Islet of Langerhans (tissue), 1 donor: Measurements from ENCODE around the gene RNF19B.

ENCODE experiments used
- FAIRE-seq: peaks from one replicate; lab custom pipeline; 2011; peaks lifted over from hg19 to GRCh38; lab: Jason Lieb, UNC

RNF19B gene

DNA sequence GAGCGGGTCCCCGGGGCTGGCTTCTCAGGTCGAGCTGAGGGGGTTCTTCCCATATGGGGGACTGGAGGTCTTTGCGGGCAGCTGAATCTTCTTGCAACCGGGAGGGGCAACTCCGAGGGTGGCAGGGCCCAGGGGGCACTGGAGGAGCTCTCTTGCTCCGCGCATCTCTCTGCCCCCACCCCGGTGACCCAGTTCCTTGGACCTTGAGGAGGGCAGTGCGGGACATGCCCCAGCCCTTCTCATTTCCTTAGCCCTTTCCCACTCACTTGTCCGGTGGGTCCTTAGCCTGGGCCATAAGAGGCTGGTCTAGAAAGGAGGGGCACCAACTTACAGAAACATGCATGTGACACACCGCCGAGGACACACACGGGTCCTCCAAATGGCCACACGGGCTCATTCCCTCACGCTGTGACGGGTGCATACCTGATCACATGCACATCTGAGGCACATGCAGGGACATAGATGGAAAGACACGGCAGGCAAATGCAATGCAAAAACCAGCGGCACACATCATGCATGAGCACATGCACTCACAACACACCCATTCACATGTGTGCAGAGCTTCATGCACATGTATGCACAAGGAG is 77.7 kb downstream of the RNF19B start:
- no peak for FAIRE-seq
